Transverse colon (tissue), 4 donors: Measurements from ENCODE around the gene TMEM273. TPM values are rescaled to one million over a fixed set of nuclear protein-coding genes. Genes with fewer than 3 reads are reported as not detected.

ENCODE experiments used
- DNase-seq: peaks from one replicate; pipeline ENCODE4 v3.0.0-alpha.2; 2019
- H3K27ac ChIP-seq, 4 donors: fragments of 200-600 bp; sonication (generic); 2 replicates each; pipeline ENCODE4 v1.5.1; 2016 to 2018; ENCODE audit warnings: inconsistent platforms in 4 of 4
- H3K27me3 ChIP-seq: fragments of 200-600 bp; sonication (generic); 2 replicates; pipeline ENCODE4 v1.5.1; 2017; ENCODE audit warnings: inconsistent platforms
- H3K36me3 ChIP-seq, 4 donors: fragments of 200-600 bp; sonication (generic); 2 replicates each; pipeline ENCODE4 v1.5.1; 2017 to 2019; ENCODE audit warnings: inconsistent platforms in 4 of 4
- H3K4me1 ChIP-seq, 4 donors: fragments of 200-600 bp; sonication (generic); 2 replicates each; pipeline ENCODE4 v1.5.1; 2017 to 2020; ENCODE audit warnings: inconsistent platforms in 4 of 4
- H3K4me3 ChIP-seq, 4 donors: fragments of 200-600 bp; sonication (generic); 1 replicate in 1 of 4; 2 replicates in 3 of 4; pipeline versions ENCODE4 v1.5.1 to v1.6.1; 2017 to 2019; ENCODE audit warnings: inconsistent platforms in 4 of 4
- H3K9me3 ChIP-seq, 2 donors: fragments of 200-600 bp; sonication (generic); 2 replicates each; pipeline ENCODE4 v1.5.1; 2017 to 2019; ENCODE audit warnings: inconsistent platforms in 2 of 2
- EP300 ChIP-seq: sonication (generic); formaldehyde crosslinking; IDR thresholded peaks from one replicate; pipeline ENCODE4 v1.6.1; 2017; ENCODE audit warnings: antibody characterized with exemption, low read depth
- POLR2A ChIP-seq: fragments of 450-650 bp; IDR thresholded peaks from one replicate; pipeline ENCODE4 v1.6.1; 2016; ENCODE audit warnings: antibody characterized with exemption, mild to moderate bottlenecking, moderate library complexity
- POLR2AphosphoS5 ChIP-seq, 3 donors: sonication (generic); formaldehyde crosslinking; IDR thresholded peaks; one replicate each; pipeline ENCODE4 v1.6.1; 2016; ENCODE audit warnings: antibody characterized with exemption in 3 of 3
- WGBS, 2 donors: methylation state at CpG; one replicate each; pipeline ENCODE4 v1.1.5; 2018; ENCODE audit warnings: low coverage in 1 of 2; 5-methylcytosine and 5-hydroxymethylcytosine counted together
- in situ Hi-C, 4 donors: fragments of 200-750 bp; cut with MboI; loops; one replicate each; pipeline versions ENCODE4 v1.15.0 to v1.15.1; 2017; ENCODE audit warnings: low sequenced_read_pairs in 3 of 4, low pct_ligation_motif_present in 1 of 4, low pct_unique_long_range_greater_than_20kb in 1 of 4
- intact Hi-C: fragments of 100-400 bp; cut with DNase I; formaldehyde crosslinking; loops from one replicate; pipeline ENCODE4 v1.15.1; 2023; ENCODE audit warnings: low total_unique reads
- total RNA-seq, 4 donors: library from RNA; depleted of rRNA; stranded (reverse); fragments of >200 nt; gene quantifications; one replicate each; pipeline ENCODE4 v1.1.0, GENCODE V29; 2016
- TF ChIP-seq, protein P1 (sequence below), 5 experiments: fragments of 200-600 bp in 3 of 5; fragments of 450-650 bp in 2 of 5; sonication (generic) in 3 of 5; IDR thresholded peaks; 1 replicate in 2 of 5; 2 replicates in 3 of 5; pipeline ENCODE4 v1.5.1; 2016 to 2017; ENCODE audit warnings: antibody characterized with exemption in 5 of 5, inconsistent platforms in 3 of 5, mild to moderate bottlenecking in 2 of 5, moderate library complexity in 1 of 5

TMEM273 gene
- total RNA-seq, 4 donors from 2014 or later = 0.80 to 18.4 (median 7.4) TPM

GRCh38 chr10:49132362-49132737, 55.8 kb downstream of the TMEM273 start:
- Histone ChIP-seq H3K9me3 (no peaks in the 10 kb centered on the region), H3K4me1 (no peaks in the 10 kb centered on the region), H3K27ac (no peak overlapping the region), H3K27me3 (no peaks in the 10 kb centered on the region), H3K36me3 (no peaks in the 10 kb centered on the region), H3K4me3 (no peak overlapping the region)
- intact Hi-C loops (no loop called here), in situ Hi-C loops (no loop called here)
- 87% methylated on average over 2 of the region's 2 CpGs; no CpG with 5 or more reads in 1 of the 2 donors for WGBS, 2 donors
- no peak for TF ChIP-seq POLR2A
- no peak for TF ChIP-seq EP300
- TF ChIP-seq, protein P1, sequence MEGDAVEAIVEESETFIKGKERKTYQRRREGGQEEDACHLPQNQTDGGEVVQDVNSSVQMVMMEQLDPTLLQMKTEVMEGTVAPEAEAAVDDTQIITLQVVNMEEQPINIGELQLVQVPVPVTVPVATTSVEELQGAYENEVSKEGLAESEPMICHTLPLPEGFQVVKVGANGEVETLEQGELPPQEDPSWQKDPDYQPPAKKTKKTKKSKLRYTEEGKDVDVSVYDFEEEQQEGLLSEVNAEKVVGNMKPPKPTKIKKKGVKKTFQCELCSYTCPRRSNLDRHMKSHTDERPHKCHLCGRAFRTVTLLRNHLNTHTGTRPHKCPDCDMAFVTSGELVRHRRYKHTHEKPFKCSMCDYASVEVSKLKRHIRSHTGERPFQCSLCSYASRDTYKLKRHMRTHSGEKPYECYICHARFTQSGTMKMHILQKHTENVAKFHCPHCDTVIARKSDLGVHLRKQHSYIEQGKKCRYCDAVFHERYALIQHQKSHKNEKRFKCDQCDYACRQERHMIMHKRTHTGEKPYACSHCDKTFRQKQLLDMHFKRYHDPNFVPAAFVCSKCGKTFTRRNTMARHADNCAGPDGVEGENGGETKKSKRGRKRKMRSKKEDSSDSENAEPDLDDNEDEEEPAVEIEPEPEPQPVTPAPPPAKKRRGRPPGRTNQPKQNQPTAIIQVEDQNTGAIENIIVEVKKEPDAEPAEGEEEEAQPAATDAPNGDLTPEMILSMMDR (IDR thresholded peaks at IDR 0.05) = no peak
- TF ChIP-seq POLR2AphosphoS5 (IDR thresholded peaks at IDR 0.05) = no peak
- DNase-seq = no peak

DNA sequence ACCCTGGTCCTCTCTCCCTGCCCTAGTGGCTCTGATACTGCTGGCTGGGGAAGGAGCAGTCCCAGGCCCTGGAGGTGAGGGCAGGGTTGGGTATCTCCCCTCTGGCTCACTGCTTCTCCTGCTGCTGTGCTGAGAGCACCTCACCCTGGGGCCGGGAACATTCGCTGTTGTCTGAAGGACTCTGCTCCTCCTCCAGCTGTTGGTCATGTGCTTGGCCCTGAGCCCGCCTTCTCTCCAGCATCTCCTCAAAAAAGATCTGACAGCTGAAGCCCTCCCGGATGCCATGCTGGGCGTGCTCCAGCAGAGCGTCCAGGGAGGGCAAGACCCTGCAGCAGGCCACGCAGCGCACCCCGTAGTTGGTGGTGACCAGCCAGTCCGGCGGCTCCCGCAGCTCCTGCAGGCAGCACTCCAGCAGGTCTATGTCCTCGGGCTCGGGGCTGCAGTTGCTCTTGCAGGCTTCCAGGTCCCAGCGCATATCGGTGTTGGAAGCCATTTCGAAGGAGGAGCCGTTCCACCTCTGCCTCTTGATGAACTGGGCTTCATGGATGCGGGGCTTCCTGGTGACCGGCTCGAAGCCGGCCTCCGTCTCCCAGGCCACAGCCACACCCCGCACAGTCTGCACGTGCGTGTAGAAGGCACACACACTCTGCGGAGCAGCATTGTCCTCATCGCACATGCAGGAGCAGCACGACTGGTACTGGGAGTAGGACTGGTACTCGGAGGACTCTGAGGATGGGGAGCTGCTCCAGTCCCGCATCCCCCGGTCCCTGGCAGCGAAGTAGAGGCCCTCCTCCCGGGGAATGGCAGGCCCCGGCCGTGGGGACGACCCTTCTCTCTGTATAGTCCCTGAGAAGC, 56.5 kb downstream of the TMEM273 start:
- no peaks in the 10 kb centered on the region for H3K27me3 ChIP-seq
- intact Hi-C loops = no loop called here
- no peaks in the 10 kb centered on the region for H3K4me1 ChIP-seq
- WGBS, 2 donors = 77% methylated on average over 19 of the region's 37 CpGs; no CpG with 5 or more reads in 1 of the 2 donors
- H3K4me3 ChIP-seq = no peak overlapping the region
- in situ Hi-C loops = no loop called here
- DNase-seq = no peak
- TF ChIP-seq POLR2A (no peak), EP300 (no peak)
- TF ChIP-seq, protein P1 (IDR thresholded peaks at IDR 0.05) = no peak
- H3K9me3 ChIP-seq = no peaks in the 10 kb centered on the region
- H3K27ac ChIP-seq = no peak overlapping the region
- H3K36me3 ChIP-seq = no peaks in the 10 kb centered on the region

- H3K9me3 ChIP-seq = no peaks in the 10 kb centered on the region
- H3K4me1 ChIP-seq = no peaks in the 10 kb centered on the region
- intact Hi-C loops (no loop called here), in situ Hi-C loops (no loop called here)
- H3K4me3 ChIP-seq = no peak overlapping the region
- TF ChIP-seq POLR2A (no peak), EP300 (no peak), POLR2AphosphoS5 (IDR thresholded peaks at IDR 0.05) (no peak)
- TF ChIP-seq, protein P1 (IDR thresholded peaks at IDR 0.05) = no peak
- no peak overlapping the region for H3K27ac ChIP-seq
- no peaks in the 10 kb centered on the region for H3K36me3 ChIP-seq
- DNase-seq = no peak
- WGBS, 2 donors = 94% methylated on average over 1 of the region's 1 CpG; no CpG with 5 or more reads in 1 of the 2 donors
- H3K27me3 ChIP-seq = no peaks in the 10 kb centered on the region
These were observed 58.8 kb downstream of the TMEM273 start for GRCh38 chr10:49129376-49129775.

GRCh38 chr10:49128854-49129253, 59.3 kb downstream of the TMEM273 start:
- WGBS, 2 donors = 72 to 73% methylated on average over 4 of the region's 4 CpGs
- in situ Hi-C loops (no loop called here), intact Hi-C loops (loop anchor here (1.0 kb wide), 1 partner anchor 32 kb away; no protein-coding TSS in a partner anchor)
- Histone ChIP-seq H3K9me3 (no peaks in the 10 kb centered on the region), H3K27ac (no peak overlapping the region), H3K27me3 (no peaks in the 10 kb centered on the region), H3K36me3 (no peaks in the 10 kb centered on the region), H3K4me1 (no peaks in the 10 kb centered on the region), H3K4me3 (no peak overlapping the region)
- no peak for TF ChIP-seq POLR2A
- TF ChIP-seq, protein P1 (IDR thresholded peaks at IDR 0.05) = no peak
- no peak for TF ChIP-seq POLR2AphosphoS5 (IDR thresholded peaks at IDR 0.05)
- no peak for TF ChIP-seq EP300
- no peak for DNase-seq
